Cardiac muscle cell (in vitro differentiated cells and primary cell): Measurements from ENCODE around the gene P3H1. TPM values are rescaled to one million over a fixed set of nuclear protein-coding genes. Genes with fewer than 3 reads are reported as not detected.

Experiments used
- DNase-seq, 2 donors: peaks; one replicate each; pipeline versions ENCODE4 v3.0.0 to v3.0.0-alpha.2; 2010 to 2017; ENCODE audit warnings: low read depth in 1 of 2, low spot score in 1 of 2
- H3K27ac ChIP-seq: fragments of 200-600 bp; sonication (generic); 2 replicates; pipeline ENCODE4 v1.5.1; 2016
- H3K27me3 ChIP-seq: fragments of 200-600 bp; sonication (generic); 2 replicates; pipeline ENCODE4 v1.6.0; 2016; ENCODE audit warnings: control low read depth
- H3K36me3 ChIP-seq: fragments of 200-600 bp; sonication (generic); 2 replicates; pipeline ENCODE4 v1.5.1; 2016; ENCODE audit warnings: control low read depth
- H3K4me1 ChIP-seq: fragments of 200-600 bp; sonication (generic); 2 replicates; pipeline ENCODE4 v1.8.1; 2017; ENCODE audit warnings: low read depth, mild to moderate bottlenecking, mixed run types
- H3K4me3 ChIP-seq: fragments of 200-600 bp; sonication (generic); 2 replicates; pipeline ENCODE4 v1.5.1; 2016; ENCODE audit warnings: mild to moderate bottlenecking
- H3K9me3 ChIP-seq: fragments of 200-600 bp; sonication (generic); 2 replicates; pipeline ENCODE4 v1.5.1; 2017; ENCODE audit warnings: low read depth, mild to moderate bottlenecking, control low read depth
- polyA plus RNA-seq: library from polyadenylated mRNA; unstranded; fragments of >200 nt; fragmentation: Nextera tagmentation; extraction: Ambion mirVana; gene quantifications from 2 replicates; pipeline ENCODE4 v1.2.1, GENCODE V29; 2016
- total RNA-seq: library from RNA; depleted of rRNA; stranded (reverse); fragments of >200 nt; gene quantifications from 2 replicates; pipeline ENCODE4 v1.2.3, GENCODE V29; 2016
- TF ChIP-seq, protein P1 (sequence below): IDR thresholded peaks from 2 replicates; pipeline ENCODE4 v1.5.1; 2012; ENCODE audit warnings: low read depth, mild to moderate bottlenecking, low read length

The P3H1 gene
- total and polyA plus RNA-seq, 2 experiments from 2014 or later: 56.1 to 65.4 TPM

DNA sequence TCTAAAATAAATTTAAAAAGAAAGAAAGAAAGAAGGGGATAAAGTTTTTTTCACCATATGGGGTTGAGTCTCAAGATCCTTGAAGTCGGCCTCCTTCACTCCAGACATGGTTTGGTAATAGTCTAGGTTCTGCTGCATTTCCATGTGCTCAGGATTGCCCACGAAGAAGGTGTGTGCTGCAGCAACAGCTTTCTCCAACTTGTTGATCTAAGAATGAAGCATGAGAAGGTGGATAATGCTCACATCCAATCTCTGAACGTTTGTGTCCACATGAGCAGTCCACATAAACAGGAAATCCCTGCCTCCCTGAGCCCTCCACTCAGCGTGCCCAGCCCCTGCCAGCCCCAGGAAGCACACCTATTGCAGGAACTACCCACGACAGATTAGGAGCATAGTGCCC, 4.6 kb downstream of the P3H1 start:
- no peak overlapping the region for H3K27ac ChIP-seq
- no peak overlapping the region for H3K4me3 ChIP-seq
- H3K36me3 ChIP-seq: peaks cover 31% of the 10 kb centered on the region
- H3K9me3 ChIP-seq: no peaks in the 10 kb centered on the region
- TF ChIP-seq, protein P1, sequence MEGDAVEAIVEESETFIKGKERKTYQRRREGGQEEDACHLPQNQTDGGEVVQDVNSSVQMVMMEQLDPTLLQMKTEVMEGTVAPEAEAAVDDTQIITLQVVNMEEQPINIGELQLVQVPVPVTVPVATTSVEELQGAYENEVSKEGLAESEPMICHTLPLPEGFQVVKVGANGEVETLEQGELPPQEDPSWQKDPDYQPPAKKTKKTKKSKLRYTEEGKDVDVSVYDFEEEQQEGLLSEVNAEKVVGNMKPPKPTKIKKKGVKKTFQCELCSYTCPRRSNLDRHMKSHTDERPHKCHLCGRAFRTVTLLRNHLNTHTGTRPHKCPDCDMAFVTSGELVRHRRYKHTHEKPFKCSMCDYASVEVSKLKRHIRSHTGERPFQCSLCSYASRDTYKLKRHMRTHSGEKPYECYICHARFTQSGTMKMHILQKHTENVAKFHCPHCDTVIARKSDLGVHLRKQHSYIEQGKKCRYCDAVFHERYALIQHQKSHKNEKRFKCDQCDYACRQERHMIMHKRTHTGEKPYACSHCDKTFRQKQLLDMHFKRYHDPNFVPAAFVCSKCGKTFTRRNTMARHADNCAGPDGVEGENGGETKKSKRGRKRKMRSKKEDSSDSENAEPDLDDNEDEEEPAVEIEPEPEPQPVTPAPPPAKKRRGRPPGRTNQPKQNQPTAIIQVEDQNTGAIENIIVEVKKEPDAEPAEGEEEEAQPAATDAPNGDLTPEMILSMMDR: no peak
- no peak for DNase-seq
- no peaks in the 10 kb centered on the region for H3K27me3 ChIP-seq
- H3K4me1 ChIP-seq: peaks cover 11% of the 10 kb centered on the region

DNA sequence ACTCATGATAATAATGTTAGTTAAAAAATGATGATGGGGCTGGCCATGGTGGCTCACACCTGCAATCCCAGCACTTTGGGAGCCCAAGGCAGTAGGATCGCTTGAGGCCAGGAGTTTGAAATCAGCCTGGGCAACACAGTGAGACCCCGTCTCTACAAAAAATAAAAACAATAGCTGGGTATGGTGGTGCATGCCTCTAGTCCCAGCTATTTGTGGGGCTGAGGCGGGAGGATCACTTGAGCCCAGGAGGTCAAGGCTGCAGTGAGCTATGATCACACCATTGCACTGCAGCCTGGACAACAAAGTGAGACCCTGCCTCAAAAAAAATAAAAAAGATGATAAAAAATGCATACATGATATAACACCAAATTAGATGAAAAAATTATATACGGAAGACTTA, 5.3 kb downstream of the P3H1 start:
- Histone ChIP-seq H3K27ac (no peak overlapping the region), H3K27me3 (no peaks in the 10 kb centered on the region), H3K4me3 (no peak overlapping the region), H3K4me1 (peaks cover 11% of the 10 kb centered on the region), H3K36me3 (peaks cover 31% of the 10 kb centered on the region), H3K9me3 (no peaks in the 10 kb centered on the region)
- DNase-seq: no peak
- TF ChIP-seq, protein P1: no peak

DNA sequence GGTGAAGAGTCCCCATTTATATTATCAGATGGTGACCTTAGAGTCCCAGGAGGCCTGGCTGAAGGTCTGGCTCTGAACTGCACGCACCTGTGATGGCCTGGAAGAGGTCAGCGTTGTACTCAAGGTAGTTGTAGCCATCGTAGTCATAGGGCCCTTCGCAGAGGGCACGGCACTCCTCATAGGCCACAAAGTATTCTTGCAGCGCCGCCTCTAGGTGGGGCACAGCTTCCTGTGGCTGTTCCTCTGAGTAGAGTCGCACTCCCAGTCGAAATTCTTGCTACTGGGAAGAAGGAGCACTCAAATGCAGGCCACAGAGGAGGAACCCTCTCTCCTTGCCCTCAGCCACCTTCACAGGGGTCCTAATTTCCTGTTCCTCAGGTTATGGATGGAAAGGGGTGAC, 7.7 kb downstream of the P3H1 start:
- Histone ChIP-seq H3K27ac (no peak overlapping the region), H3K4me1 (no peaks in the 10 kb centered on the region), H3K27me3 (no peaks in the 10 kb centered on the region), H3K36me3 (peaks cover 46% of the 10 kb centered on the region), H3K9me3 (no peaks in the 10 kb centered on the region), H3K4me3 (no peak overlapping the region)
- DNase-seq: no peak
- TF ChIP-seq, protein P1: no peak

DNA sequence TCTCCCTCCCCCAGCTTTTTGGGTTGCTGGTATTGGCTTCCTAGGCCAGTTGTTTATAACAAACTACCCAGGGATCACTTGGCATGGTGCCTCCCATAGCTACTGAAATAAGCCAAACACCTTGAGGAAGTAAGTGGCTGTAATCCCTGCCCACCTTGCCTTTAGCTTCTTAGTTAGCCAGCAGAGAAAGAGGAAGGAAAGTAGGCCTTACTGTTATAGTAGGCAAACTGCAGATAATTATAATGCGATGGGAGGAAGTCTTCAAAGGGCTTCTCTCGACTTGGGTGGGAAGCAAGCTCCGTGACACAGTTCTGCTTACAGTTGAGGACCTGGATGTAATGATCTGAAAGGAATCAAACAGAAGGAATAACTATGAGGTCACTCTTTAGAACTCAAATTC, 8.2 kb downstream of the P3H1 start:
- peaks cover 49% of the 10 kb centered on the region for H3K36me3 ChIP-seq
- H3K4me1 ChIP-seq: no peaks in the 10 kb centered on the region
- H3K27ac ChIP-seq: no peak overlapping the region
- H3K4me3 ChIP-seq: no peak overlapping the region
- TF ChIP-seq, protein P1: no peak
- no peaks in the 10 kb centered on the region for H3K27me3 ChIP-seq
- DNase-seq: no peak
- H3K9me3 ChIP-seq: no peaks in the 10 kb centered on the region

DNA sequence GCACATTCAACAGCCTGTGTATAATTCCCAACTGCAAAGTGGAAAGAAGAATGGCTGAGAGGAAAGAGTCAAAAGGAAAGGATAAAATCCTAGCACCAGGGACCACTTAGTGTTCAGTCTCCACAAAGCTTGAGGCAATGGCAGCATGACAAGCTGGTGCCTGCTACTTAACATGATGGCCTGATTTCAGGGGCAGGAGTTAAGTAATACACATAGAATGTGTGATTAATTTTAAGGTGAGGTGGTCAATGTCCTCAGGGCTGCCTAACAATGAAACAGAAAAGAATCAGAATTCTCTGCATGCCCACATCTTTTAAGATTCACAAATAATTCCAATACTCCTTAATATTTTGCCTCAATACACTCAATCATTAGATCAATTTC, 8.9 kb downstream of the P3H1 start:
- Histone ChIP-seq H3K4me1 (no peaks in the 10 kb centered on the region), H3K4me3 (no peak overlapping the region), H3K27ac (no peak overlapping the region), H3K27me3 (no peaks in the 10 kb centered on the region), H3K36me3 (peaks cover 56% of the 10 kb centered on the region), H3K9me3 (no peaks in the 10 kb centered on the region)
- DNase-seq: no peak
- TF ChIP-seq, protein P1: no peak
